ENCODE results near the gene CDCA5. TPM values are rescaled to one million over a fixed set of nuclear protein-coding genes. Genes with fewer than 3 reads are reported as not detected.
A peak's percentile ranks its signal among the peaks of the same experiment; 100 is the strongest.

The CDCA5 gene
- total and polyA plus RNA-seq, 2 donors: 1.2 to 3.9 TPM

- H3K27ac ChIP-seq (ENCODE audit: low read depth): no peak overlapping the region
- H3K4me1 ChIP-seq (ENCODE audit: insufficient read depth): no peaks in the 10 kb centered on the region
- no peaks in the 10 kb centered on the region for H3K36me3 ChIP-seq (ENCODE audit: insufficient read depth)
- DNase-seq (ENCODE audit: extremely low spot score): no peak
- WGBS: 72% methylated on average over 4 of the region's 4 CpGs
- H3K4me3 ChIP-seq (ENCODE audit: low read depth, low read length): no peak overlapping the region
Measured at GRCh38 chr11:65064847-65065240, 19.0 kb downstream of the CDCA5 start.

GRCh38 chr11:65063532-65063931 is 20.3 kb downstream of the CDCA5 start:
- H3K4me3 ChIP-seq (ENCODE audit: low read depth, low read length): no peak overlapping the region
- 74% methylated on average over 3 of the region's 3 CpGs for WGBS
- DNase-seq (ENCODE audit: extremely low spot score): no peak
- H3K4me1 ChIP-seq (ENCODE audit: insufficient read depth): no peaks in the 10 kb centered on the region
- H3K27ac ChIP-seq (ENCODE audit: low read depth): no peak overlapping the region
- no peaks in the 10 kb centered on the region for H3K36me3 ChIP-seq (ENCODE audit: insufficient read depth)

GRCh38 chr11:65060913-65061408 is 22.9 kb downstream of the CDCA5 start:
- WGBS: 59% methylated on average over 9 of the region's 9 CpGs
- Histone ChIP-seq H3K27ac (ENCODE audit: low read depth) (no peak overlapping the region), H3K4me3 (ENCODE audit: low read depth, low read length) (no peak overlapping the region), H3K4me1 (ENCODE audit: insufficient read depth) (no peaks in the 10 kb centered on the region), H3K36me3 (ENCODE audit: insufficient read depth) (no peaks in the 10 kb centered on the region)
- DNase-seq (ENCODE audit: extremely low spot score): no peak

- no peaks in the 10 kb centered on the region for H3K36me3 ChIP-seq (ENCODE audit: insufficient read depth)
- H3K4me3 ChIP-seq (ENCODE audit: low read depth, low read length): no peak overlapping the region
- no peak for DNase-seq (ENCODE audit: extremely low spot score)
- 51% methylated on average over 10 of the region's 10 CpGs for WGBS
- no peak overlapping the region for H3K27ac ChIP-seq (ENCODE audit: low read depth)
- no peaks in the 10 kb centered on the region for H3K4me1 ChIP-seq (ENCODE audit: insufficient read depth)
Measured at GRCh38 chr11:65059959-65060824, 23.6 kb downstream of the CDCA5 start.

GRCh38 chr11:65059523-65059922 is 24.3 kb downstream of the CDCA5 start:
- no peaks in the 10 kb centered on the region for H3K36me3 ChIP-seq (ENCODE audit: insufficient read depth)
- no peak overlapping the region for H3K4me3 ChIP-seq (ENCODE audit: low read depth, low read length)
- H3K4me1 ChIP-seq (ENCODE audit: insufficient read depth): no peaks in the 10 kb centered on the region
- WGBS: 52% methylated on average over 3 of the region's 3 CpGs
- H3K27ac ChIP-seq (ENCODE audit: low read depth): no peak overlapping the region
- no peak for DNase-seq (ENCODE audit: extremely low spot score)

GRCh38 chr11:65058419-65059054 is 25.3 kb downstream of the CDCA5 start, which contains the start of gene NAALADL1:
Gene NAALADL1, minus strand, starts transcription at chr11:65058553. Its CDS starts 32 bp downstream, at chr11:65058521.
- Histone ChIP-seq H3K4me1 (ENCODE audit: insufficient read depth) (no peaks in the 10 kb centered on the region), H3K36me3 (ENCODE audit: insufficient read depth) (no peaks in the 10 kb centered on the region), H3K4me3 (ENCODE audit: low read depth, low read length) (no peak within 1 kb of the TSS), H3K27ac (ENCODE audit: low read depth) (no peak within 1 kb of the TSS)
- no peak for DNase-seq (ENCODE audit: extremely low spot score)
- 78% methylated on average over 8 of the region's 8 CpGs for WGBS

GRCh38 chr11:65058012-65058411 is 25.8 kb downstream of the CDCA5 start:
- WGBS: 67% methylated on average over 13 of the region's 13 CpGs
- Histone ChIP-seq H3K4me1 (ENCODE audit: insufficient read depth) (no peaks in the 10 kb centered on the region), H3K36me3 (ENCODE audit: insufficient read depth) (no peaks in the 10 kb centered on the region), H3K4me3 (ENCODE audit: low read depth, low read length) (no peak overlapping the region), H3K27ac (ENCODE audit: low read depth) (no peak overlapping the region)
- DNase-seq (ENCODE audit: extremely low spot score): no peak

- H3K36me3 ChIP-seq (ENCODE audit: insufficient read depth): no peaks in the 10 kb centered on the region
- H3K4me3 ChIP-seq (ENCODE audit: low read depth, low read length): no peak overlapping the region
- H3K4me1 ChIP-seq (ENCODE audit: insufficient read depth): no peaks in the 10 kb centered on the region
- H3K27ac ChIP-seq (ENCODE audit: low read depth): no peak overlapping the region
- 91% methylated on average over 7 of the region's 7 CpGs for WGBS
- no peak for DNase-seq (ENCODE audit: extremely low spot score)
Measured at GRCh38 chr11:65057526-65057925, 26.3 kb downstream of the CDCA5 start.

GRCh38 chr11:65056999-65057398 is 26.8 kb downstream of the CDCA5 start:
- Histone ChIP-seq H3K4me1 (ENCODE audit: insufficient read depth) (no peaks in the 10 kb centered on the region), H3K36me3 (ENCODE audit: insufficient read depth) (no peaks in the 10 kb centered on the region), H3K4me3 (ENCODE audit: low read depth, low read length) (no peak overlapping the region), H3K27ac (ENCODE audit: low read depth) (no peak overlapping the region)
- WGBS: 88% methylated on average over 6 of the region's 6 CpGs
- DNase-seq (ENCODE audit: extremely low spot score): no peak

- WGBS: 86% methylated on average over 1 of the region's 1 CpG
- DNase-seq (ENCODE audit: extremely low spot score): no peak
- Histone ChIP-seq H3K4me1 (ENCODE audit: insufficient read depth) (no peaks in the 10 kb centered on the region), H3K4me3 (ENCODE audit: low read depth, low read length) (no peak overlapping the region), H3K27ac (ENCODE audit: low read depth) (no peak overlapping the region), H3K36me3 (ENCODE audit: insufficient read depth) (no peaks in the 10 kb centered on the region)
Measured at GRCh38 chr11:65055538-65055937, 28.3 kb downstream of the CDCA5 start.

GRCh38 chr11:65053827-65054508 is 29.9 kb downstream of the CDCA5 start:
- Histone ChIP-seq H3K4me1 (ENCODE audit: insufficient read depth) (no peaks in the 10 kb centered on the region), H3K27ac (ENCODE audit: low read depth) (no peak overlapping the region), H3K36me3 (ENCODE audit: insufficient read depth) (no peaks in the 10 kb centered on the region), H3K4me3 (ENCODE audit: low read depth, low read length) (no peak overlapping the region)
- no peak for DNase-seq (ENCODE audit: extremely low spot score)
- WGBS: 47% methylated on average over 8 of the region's 8 CpGs

- H3K4me3 ChIP-seq (ENCODE audit: low read depth, low read length): no peak overlapping the region
- no peaks in the 10 kb centered on the region for H3K36me3 ChIP-seq (ENCODE audit: insufficient read depth)
- no peak overlapping the region for H3K27ac ChIP-seq (ENCODE audit: low read depth)
- WGBS: 82% methylated on average over 9 of the region's 9 CpGs
- H3K4me1 ChIP-seq (ENCODE audit: insufficient read depth): no peaks in the 10 kb centered on the region
- DNase-seq (ENCODE audit: extremely low spot score): no peak
Measured at GRCh38 chr11:65051398-65051858, 32.4 kb downstream of the CDCA5 start.

- Histone ChIP-seq H3K4me1 (ENCODE audit: insufficient read depth) (no peaks in the 10 kb centered on the region), H3K4me3 (ENCODE audit: low read depth, low read length) (peak overlapping the region; percentile 54), H3K36me3 (ENCODE audit: insufficient read depth) (no peaks in the 10 kb centered on the region), H3K27ac (ENCODE audit: low read depth) (peak overlapping the region; percentile 35)
- WGBS: 9% methylated on average over 56 of the region's 56 CpGs
- DNase-seq (ENCODE audit: extremely low spot score): no peak
Measured at GRCh38 chr11:65047581-65048422, 36.0 kb downstream of the CDCA5 start.
